NCI-H2196 (cell line): ENCODE results near the gene ADRB2.
A peak's percentile ranks its signal among the peaks of the same experiment; 100 is the strongest.
"Not testable (repeated sequence)": the region's sequence is repeated elsewhere in the genome, so short reads cannot be mapped to it uniquely, and the experiment has no call there.

Experiments used
- DNase-seq: peaks from one replicate; lab custom pipeline; 2025; ENCODE audit not compliant: unreplicated experiment; lab: John Stamatoyannopoulos, UW

ADRB2 gene

DNA sequence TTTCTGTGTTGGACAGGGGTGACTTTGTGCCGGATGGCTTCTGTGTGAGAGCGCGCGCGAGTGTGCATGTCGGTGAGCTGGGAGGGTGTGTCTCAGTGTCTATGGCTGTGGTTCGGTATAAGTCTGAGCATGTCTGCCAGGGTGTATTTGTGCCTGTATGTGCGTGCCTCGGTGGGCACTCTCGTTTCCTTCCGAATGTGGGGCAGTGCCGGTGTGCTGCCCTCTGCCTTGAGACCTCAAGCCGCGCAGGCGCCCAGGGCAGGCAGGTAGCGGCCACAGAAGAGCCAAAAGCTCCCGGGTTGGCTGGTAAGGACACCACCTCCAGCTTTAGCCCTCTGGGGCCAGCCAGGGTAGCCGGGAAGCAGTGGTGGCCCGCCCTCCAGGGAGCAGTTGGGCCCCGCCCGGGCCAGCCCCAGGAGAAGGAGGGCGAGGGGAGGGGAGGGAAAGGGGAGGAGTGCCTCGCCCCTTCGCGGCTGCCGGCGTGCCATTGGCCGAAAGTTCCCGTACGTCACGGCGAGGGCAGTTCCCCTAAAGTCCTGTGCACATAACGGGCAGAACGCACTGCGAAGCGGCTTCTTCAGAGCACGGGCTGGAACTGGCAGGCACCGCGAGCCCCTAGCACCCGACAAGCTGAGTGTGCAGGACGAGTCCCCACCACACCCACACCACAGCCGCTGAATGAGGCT is at the start of gene ADRB2:
Gene ADRB2 (plus strand): TSS at position 559 of the 686 bp plus-strand sequence. CDS start 221 bp downstream, outside the sequence.
- peak; percentile 77 for DNase-seq

DNA sequence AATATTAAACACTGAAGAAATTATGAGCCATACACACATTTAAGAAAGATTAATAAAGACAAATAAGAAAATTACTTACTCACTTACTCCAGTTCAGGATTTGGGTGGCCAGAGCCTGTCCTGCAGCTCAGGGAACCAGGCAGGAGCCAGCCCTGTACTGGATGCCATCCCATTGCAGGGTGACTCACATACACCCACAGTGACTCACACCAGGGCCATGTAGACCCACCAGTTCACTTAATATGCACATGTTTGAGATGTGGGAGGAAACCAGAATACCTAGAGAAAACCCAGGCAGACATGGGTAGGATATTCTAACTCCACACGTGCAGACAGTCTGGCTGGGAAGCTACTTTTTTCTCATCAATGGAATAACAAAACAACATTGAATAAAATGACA is 49.6 kb upstream of the ADRB2 start:
- no peak for DNase-seq

DNA sequence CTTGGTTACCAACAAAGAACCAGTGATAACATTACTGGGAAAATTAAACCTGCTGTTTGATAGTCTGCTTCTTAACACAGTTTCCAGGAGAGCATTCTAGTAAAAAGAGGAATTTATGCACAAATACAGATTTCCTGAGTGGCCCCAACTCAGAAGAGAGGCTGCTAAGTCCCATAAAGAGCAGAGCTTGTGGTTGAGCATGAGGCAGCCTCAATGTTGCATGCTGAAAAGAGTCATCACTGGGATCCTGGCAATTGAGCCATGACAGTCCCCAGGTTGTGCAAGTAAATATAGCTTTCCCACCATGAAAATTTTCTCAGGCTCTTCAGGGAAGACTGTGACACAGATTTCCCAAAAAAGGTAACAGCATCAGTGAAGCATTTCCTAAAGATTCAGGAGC is 47.5 kb upstream of the ADRB2 start:
- no peak for DNase-seq

DNA sequence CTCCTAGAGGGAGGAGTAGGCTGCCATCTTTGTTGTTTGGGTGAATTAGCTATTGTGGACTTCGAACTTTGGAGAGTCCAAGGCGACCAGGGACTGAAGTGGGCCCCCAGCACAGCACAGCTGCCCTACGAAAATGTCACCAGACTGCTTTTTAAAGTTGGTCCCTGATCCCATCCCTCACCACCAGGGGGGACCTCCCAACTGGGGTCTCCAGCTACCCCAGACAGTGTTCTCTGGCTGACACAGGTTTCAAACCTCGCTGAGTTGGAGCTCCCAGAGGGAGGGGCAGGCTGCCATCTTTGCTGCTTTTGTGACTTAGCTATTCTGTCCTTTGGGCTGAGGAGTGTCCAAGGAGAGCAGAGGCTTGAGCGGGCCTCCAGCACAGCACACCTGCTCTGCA is 45.7 kb upstream of the ADRB2 start:
- no peak for DNase-seq

DNA sequence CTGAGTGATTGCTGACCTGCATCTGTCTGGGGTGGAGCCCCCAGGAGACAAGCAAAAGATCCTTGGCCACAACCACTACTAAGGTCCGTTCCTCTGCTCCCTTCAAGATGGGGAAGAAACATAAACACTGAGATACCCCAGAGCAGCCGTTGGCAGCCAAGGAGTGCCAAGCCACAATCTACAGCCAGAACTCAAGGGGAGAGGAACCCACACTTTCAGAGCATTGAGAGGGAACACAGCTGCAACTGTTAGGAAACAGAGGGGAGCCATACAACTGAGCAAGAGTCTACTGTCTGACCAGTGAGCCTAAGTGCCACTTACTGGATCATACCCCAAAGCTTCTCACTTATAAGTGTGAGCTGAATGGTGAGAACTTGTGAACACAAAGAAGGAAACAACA is 44.6 kb upstream of the ADRB2 start:
- no peak for DNase-seq

DNA sequence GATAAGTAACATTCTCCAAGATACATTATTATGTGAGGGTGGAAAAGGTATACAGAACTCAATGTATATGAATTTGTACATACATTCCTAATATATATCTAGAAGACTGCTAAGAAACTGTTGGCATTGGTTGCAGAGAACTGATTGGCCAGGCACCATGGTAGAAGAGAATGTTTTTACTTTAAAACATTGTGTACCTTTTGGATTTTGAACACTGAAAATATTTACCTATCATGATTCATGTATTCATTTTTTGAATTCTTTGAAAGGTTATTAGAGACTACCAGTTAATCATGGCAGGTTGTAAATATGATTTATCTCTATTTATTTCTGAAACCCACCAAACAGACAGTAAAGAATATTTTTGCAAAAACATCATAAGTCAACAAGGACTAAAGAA is 41.2 kb upstream of the ADRB2 start:
- DNase-seq = no peak

DNA sequence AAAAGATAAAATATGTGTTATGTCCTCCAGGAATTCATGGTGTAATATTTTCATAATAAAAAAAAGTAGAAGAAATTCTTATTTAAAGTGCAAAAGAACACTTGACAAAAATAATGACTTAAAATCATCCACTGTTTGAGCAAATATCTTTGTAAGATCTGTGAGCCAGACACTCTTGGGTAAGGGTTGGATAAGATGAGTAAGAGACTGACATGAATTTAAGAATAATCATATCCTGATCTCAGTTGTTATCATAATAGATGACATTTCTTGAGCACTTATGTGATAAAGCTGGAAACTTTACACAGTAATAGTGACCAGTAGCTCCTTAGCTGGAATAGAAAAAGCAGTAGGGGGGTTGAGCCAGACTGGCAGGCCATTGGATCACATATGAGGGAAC is 40.0 kb upstream of the ADRB2 start:
- DNase-seq = no peak

DNA sequence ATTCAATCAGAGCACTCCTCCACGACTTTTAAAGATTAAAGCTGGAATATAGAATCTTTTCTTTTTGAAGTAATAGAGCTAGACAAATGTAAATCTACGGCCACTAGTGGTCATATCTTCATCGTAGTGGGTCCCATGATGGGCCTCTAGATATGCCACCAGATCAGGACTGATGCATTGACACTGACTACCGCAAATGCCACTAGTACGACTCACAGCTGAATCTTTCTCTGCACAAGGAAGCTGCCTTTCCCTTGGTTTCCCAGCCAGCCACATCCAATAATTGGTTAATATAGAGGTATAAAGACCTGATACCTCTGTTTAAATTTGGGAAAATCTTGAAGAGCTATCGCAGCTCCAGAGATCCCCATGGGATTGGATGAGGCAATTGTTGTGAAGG is 37.8 kb upstream of the ADRB2 start:
- DNase-seq = no peak

DNA sequence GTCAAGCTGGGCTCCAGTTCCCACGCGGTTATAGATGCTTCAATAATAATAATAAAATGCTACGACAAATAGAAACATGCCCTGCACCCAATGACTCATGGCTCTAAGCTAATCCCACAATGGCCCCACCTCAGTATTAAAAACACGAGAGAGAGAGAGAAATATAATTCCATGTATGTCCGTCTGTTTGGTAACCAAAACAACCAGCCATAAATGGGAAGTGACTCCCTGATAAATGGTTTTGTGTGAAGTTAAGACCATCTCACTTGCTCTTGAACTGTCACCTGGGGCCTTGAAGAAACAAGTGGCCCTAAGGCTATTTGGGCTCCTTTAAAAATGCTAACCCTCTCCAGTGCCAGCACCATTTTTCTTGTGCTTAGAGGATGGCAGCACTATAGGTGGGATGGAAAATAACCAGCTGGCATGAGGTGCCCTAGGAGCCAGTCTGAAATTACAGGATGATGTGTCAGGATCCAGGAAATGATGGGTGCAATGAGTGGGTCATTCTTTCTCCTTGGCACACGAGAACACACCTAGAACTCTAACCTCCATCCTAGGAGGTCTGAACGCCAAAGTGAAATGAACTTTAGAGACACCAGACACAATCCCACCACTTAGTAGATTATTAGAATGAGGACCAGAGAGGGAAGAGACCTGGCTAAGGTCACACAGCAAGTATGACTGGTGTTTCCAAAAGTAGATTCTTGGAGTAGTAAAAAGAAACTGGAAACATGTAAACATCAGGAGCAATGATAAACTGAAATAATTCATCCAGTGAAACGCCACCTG is 35.7 kb upstream of the ADRB2 start:
- DNase-seq = no peak

DNA sequence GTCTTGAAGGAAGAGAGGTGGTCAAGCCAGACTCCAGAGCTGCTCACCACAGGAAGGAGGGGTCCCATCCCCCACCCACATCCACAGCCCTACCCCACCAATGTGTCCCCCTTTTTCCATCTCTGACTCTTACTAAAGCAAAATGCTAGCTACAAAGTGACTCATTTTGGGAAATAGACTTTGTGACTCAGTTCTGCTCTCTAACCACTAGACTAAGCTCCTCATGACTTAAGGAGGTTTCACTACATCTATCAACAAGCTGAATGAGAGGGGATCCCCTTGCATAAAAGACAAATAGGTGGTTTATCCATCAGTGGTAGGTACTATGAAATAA is 35.1 kb upstream of the ADRB2 start:
- no peak for DNase-seq

DNA sequence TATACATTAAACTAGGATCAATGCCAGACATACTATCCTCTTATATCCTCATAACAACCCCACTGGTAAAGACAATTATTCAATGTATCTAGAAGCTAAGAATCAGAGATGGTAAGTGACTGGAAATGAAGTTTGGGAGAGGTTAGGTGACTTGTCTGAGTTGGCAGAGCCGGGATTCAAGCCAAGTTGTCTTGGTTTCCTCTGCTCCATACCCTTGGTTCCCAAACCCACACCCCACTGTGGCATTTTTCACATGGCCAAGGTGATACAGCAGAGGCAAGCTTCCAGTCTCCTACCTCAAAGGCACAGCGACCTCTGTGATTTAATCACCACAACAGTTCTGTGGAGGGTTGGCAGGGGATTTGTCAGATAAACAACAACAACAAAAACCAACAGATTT is 34.7 kb upstream of the ADRB2 start:
- DNase-seq = no peak

DNA sequence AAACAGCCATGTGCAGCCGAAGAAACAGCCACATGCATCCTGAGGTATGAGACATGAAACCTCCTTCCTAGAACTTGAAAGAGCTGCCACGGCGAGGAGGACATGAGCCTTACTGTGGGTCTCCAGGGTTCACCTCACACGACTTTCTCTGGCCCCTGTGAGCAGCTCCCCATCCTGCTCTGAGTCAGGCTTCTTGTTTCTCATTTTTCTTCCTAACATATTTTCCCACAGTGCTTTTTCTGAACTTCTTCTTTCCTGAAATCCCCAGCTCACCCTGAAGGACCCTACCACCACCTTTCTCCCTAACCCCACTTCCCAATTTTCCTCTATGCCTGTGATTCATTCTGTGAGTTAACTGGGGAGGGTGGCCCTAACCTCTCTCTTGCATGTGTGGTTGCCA is 33.7 kb upstream of the ADRB2 start:
- DNase-seq = no peak

DNA sequence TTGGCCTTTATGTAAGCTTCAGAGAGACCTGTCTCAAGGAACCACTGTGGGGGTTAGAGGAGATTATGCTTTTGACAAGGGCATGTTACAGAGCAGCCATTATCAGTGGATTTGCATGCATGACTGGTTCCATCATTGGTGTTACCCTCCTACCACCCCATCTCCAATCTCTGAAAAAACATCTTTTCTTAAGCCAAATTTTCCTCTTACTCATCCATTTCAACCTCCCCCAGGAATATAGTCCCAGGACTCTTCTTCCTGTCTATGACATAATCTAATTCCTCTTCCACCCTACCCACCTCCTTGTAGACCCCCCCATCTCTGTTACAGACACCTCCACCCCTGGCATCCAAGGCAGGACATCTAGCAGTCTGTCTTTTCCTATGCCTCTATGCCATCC is 33.1 kb upstream of the ADRB2 start:
- DNase-seq = no peak

DNA sequence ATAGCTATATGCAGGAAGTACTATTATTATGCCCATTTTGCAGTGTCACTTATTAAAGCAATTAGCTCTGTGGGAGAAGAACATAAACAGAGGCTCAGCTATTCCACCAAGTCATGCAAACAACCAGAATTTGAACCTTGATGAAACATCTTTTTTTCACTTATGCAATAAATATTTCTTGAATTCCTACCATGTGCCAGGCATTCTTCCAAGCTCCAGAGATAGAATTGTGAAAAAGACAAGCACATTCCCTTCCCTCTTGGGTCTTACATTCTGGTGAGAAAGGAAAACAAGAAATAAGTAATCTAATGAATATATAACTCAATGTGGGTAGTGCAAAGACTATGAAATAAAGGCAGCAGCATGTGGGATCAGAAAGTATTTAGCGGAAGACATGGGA is 32.1 kb upstream of the ADRB2 start:
- no peak for DNase-seq

DNA sequence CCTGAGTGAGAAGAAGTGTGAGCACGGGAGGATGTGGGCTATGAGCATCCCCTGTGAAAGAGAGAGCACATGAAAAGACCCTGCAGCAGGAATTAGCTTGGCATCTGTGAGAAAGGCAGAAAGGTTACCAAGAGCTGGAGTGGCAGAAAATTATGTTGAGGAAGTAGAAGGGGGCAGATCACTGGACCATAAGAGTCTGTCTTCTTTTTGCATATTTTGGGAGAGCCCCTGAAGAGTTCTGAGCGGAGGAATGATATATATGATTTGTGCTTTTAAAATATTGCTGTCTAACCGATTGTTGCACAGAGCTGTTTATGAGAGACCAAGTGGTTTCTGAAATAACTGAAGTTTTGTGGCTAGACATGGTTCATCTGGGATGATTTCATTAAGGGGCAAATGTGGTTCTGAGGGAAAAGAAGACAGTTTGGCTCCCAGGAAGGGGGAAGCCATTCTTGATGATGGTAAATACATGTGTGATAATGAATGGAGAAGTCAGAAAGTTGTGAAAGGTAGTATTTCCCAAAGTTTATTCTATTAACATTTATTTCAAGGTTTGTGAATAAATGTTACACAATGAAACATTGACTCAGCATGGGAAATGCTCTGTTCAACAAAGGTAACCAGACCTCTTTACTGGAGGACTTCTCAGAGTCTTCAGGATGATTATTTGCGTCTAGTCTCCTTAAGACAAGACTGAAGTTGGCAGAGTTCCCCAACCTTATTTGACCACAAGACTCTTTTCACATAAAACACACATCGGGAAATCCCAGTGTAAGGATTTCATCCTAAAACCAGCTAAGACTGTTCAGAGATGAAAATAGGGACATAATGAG is 31.5 kb upstream of the ADRB2 start:
- no peak for DNase-seq

DNA sequence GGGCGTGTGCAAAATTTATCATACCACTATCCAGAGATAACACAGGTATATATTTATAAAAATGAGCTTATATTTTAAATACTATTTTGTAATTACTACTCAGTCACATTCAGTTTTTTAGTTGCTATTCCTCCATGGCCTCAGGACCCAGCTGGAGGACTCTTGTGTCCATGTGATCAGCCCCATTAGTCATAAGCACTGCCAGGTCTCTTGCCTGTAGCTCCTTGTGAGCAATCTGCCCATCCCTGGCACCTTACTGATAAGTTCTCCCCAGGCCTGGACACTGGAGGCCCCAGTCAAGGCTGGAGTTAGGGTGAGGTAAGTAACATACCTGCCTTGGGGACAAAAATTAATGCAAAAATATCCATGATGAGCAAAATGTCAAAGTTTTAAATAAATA is 29.5 kb upstream of the ADRB2 start:
- DNase-seq = no peak

DNA sequence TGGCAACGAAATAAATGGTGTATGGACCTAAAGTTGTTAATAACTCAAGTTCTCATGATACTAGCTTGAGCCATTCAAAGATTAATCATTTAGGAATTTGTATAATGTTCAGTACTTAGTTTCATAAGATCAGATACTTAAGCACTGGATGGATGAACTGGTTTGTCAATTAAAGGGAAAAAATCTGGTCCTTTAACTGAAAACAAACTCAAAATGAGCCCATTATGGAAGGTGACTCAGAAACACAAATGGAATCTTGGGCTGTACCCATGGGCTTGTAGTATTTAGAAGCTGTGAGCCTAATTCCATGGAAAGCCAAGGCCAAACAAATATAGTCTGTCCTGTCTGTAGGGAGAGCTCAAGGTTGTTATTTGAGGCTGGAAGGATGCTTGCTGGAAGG is 27.6 kb upstream of the ADRB2 start:
- no peak for DNase-seq

DNA sequence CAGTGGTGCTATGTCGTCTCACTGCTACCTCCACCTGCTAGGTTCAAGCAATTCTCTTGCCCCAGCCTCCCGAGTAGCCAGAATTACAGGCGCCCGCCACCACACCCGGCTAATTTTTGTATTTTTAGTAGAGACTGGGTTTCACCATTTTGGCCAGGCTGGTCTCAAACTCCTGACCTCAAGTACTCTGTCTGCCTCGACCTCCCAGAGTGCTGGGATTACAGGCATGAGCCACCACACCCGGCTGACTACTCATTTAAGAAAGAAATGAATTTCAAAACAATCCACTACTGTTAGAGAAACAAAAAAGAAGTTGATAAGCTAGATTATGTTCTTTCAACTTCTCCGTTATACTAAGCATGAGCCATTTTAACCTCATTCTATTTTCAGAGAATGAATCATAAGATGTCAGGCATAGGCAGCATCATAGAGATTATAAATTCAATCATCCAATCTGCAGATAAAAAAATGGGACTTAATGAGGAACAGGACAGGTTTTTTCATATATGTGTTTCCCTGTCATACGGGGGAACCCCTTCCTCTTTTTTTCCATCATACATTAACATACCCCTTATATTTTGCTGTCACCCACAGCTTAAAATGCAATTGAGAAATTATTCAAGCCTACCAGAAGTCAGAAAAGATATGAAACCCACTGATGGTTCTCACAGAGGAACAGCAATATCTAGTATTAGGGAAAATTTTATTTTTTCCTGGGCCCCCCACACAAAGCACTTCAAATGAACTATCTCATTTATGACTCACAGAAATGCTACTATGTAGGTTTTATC is 26.5 kb upstream of the ADRB2 start:
- no peak for DNase-seq

DNA sequence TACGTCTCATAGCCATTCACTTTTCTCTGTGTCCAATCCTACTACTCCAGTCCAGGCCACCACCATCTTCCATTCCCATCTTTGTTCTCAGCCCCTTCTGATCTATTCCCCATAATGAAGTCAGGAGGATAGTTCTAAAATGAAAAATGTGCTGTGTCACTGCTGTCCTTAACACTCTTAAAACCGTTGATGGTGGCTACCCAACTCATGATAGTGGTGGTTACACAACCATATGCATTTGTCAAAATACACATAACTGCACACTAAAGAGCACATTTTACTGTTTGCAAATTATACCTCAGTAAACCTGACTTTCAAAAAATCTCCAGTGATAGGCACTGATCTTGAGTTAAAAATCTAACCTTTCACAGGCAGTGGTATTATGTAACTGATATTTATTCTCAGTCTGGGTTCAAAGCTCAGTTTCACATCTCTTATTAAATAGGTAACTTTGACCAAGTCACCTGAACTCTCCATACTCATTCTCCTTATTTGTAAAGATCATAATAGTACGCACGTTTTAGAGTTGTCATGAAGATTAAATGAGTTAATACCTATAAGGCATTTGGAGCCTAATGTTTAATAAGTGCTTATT is 24.6 kb upstream of the ADRB2 start:
- no peak for DNase-seq

DNA sequence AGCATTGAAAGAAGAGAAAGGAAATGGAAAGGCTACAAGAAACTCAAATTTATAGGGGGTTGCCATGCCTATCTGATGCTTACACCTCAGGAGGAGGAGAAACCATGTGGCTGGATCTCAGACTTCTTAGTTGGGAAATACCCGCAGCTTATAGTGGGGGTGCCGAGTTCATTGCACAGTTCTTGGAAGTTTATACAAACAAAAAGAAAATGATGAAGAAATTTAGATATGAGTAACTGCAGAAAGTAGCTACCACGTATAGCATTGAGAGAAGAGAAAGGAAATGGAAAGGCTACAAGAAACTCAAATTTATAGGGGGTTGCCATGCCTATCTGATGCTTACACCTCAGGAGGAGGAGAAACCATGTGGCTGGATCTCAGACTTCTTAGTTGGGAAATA is 23.0 kb upstream of the ADRB2 start:
- not testable (repeated sequence) for DNase-seq

DNA sequence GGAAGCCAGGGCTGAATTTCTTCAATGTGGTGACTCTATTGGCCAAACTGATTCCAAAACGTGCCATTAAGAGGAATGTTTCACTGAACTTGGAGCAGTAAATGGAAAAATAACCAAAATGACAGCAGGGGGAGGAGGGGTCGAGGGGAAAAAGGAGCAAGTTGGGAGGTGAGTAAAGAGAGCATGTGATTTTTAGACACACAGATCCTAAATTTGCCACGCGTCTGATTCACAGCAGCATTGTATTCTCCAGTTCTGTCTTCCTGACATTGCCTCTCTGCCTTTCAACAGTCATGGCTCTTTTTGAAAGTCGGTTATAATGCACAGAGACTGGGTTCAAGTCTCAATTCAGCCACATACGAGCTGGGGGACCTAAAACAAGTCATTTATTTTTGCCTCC is 22.0 kb upstream of the ADRB2 start:
- no peak for DNase-seq
